WTC11 (cell line): ENCODE measurements around the gene TPRG1L. TPM values are rescaled to one million over a fixed set of nuclear protein-coding genes. Genes with fewer than 3 reads are reported as not detected.
"Not testable (repeated sequence)": the region's sequence is repeated elsewhere in the genome, so short reads cannot be mapped to it uniquely, and the experiment has no call there.

Experiments used
- ATAC-seq: fragments of 200-7000 bp; cut with Tn5 transposase; 2 replicates; pipeline ENCODE4 v1.10.0; 2021; ENCODE audit warnings: mild to moderate bottlenecking, moderate library complexity
- CTCF ChIA-PET: fragments of 300-600 bp; sonication (Branson Sonifier 250); formaldehyde crosslinking; loops from one replicate; lab custom pipeline; 2021; ENCODE audit warnings: antibody characterized with exemption; lab: Charles Lee
- POLR2A ChIA-PET: fragments of 350-600 bp; sonication (Branson Sonifier 250); formaldehyde crosslinking; loops from one replicate; lab custom pipeline; 2021; ENCODE audit warnings: antibody characterized with exemption; lab: Charles Lee
- DNase-seq: peaks from one replicate; pipeline ENCODE4 v3.0.0; 2021; ENCODE audit warnings: low spot score
- H3K27ac Mint-ChIP-seq: 2 replicates; pipeline ENCODE4 v1.8.0; 2021; ENCODE audit warnings: mixed read lengths
- H3K27me3 Mint-ChIP-seq: 2 replicates; pipeline ENCODE4 v1.8.0; 2021; ENCODE audit warnings: low read depth, mild to moderate bottlenecking, moderate library complexity, mixed read lengths
- H3K36me3 Mint-ChIP-seq: 2 replicates; pipeline ENCODE4 v1.8.0; 2021; ENCODE audit warnings: mixed read lengths
- H3K4me1 Mint-ChIP-seq: 2 replicates; pipeline ENCODE4 v1.8.0; 2022; ENCODE audit warnings: mixed read lengths
- H3K4me3 Mint-ChIP-seq: 2 replicates; pipeline ENCODE4 v1.8.0; 2021; ENCODE audit warnings: mild to moderate bottlenecking, moderate library complexity, mixed read lengths
- H3K9me3 Mint-ChIP-seq: 2 replicates; pipeline ENCODE4 v1.8.0; 2021; ENCODE audit warnings: mixed read lengths
- CBFB ChIP-seq: sonication (generic); formaldehyde crosslinking; IDR thresholded peaks from 2 replicates; pipeline ENCODE4 v1.8.1; 2022; ENCODE audit warnings: mild to moderate bottlenecking, low read depth, missing genetic modification reagents
- CREB1 ChIP-seq: sonication (generic); formaldehyde crosslinking; IDR thresholded peaks from 2 replicates; pipeline ENCODE4 v1.8.0; 2023; ENCODE audit warnings: mild to moderate bottlenecking, missing genetic modification reagents
- E2F5 ChIP-seq: sonication (generic); formaldehyde crosslinking; IDR thresholded peaks from 2 replicates; pipeline ENCODE4 v1.8.1; 2022; ENCODE audit warnings: mild to moderate bottlenecking, moderate library complexity, missing genetic modification reagents
- ELF4 ChIP-seq: sonication (generic); formaldehyde crosslinking; IDR thresholded peaks from 2 replicates; pipeline ENCODE4 v1.8.1; 2022; ENCODE audit warnings: low read depth, mild to moderate bottlenecking, moderate library complexity, missing genetic modification reagents
- FOXJ3 ChIP-seq: sonication (generic); formaldehyde crosslinking; IDR thresholded peaks from 2 replicates; pipeline ENCODE4 v1.9.0; 2021; ENCODE audit warnings: missing genetic modification reagents, mild to moderate bottlenecking, borderline replicate concordance
- MYBL2 ChIP-seq: sonication (generic); formaldehyde crosslinking; IDR thresholded peaks from 2 replicates; pipeline ENCODE4 v1.8.1; 2023; ENCODE audit warnings: mild to moderate bottlenecking, moderate library complexity, missing genetic modification reagents
- NFATC4 ChIP-seq: fragments of 250-450 bp; sonication (Bioruptor Pico); IDR thresholded peaks from 2 replicates; pipeline ENCODE4 v1.9.0; 2021; ENCODE audit warnings: mild to moderate bottlenecking
- NFE2L1 ChIP-seq: sonication (generic); formaldehyde crosslinking; IDR thresholded peaks from 2 replicates; pipeline ENCODE4 v1.8.1; 2023; ENCODE audit warnings: missing genetic modification reagents
- NR1H2 ChIP-seq: sonication (generic); formaldehyde crosslinking; IDR thresholded peaks from 2 replicates; pipeline ENCODE4 v1.9.0; 2021; ENCODE audit warnings: mild to moderate bottlenecking, moderate library complexity, missing genetic modification reagents
- NR2C2 ChIP-seq: sonication (generic); formaldehyde crosslinking; IDR thresholded peaks from 2 replicates; pipeline ENCODE4 v1.8.0; 2022; ENCODE audit warnings: mild to moderate bottlenecking, missing genetic modification reagents
- OVOL2 ChIP-seq: fragments of 250-450 bp; sonication (Bioruptor Pico); IDR thresholded peaks from 2 replicates; pipeline ENCODE4 v1.9.0; 2021; ENCODE audit warnings: mild to moderate bottlenecking, borderline replicate concordance
- RELA ChIP-seq: sonication (generic); formaldehyde crosslinking; IDR thresholded peaks from 2 replicates; pipeline ENCODE4 v1.8.1; 2022; ENCODE audit warnings: missing genetic modification reagents, mild to moderate bottlenecking, borderline replicate concordance
- SMAD3 ChIP-seq: sonication (generic); formaldehyde crosslinking; IDR thresholded peaks from 2 replicates; pipeline ENCODE4 v1.8.0; 2022; ENCODE audit warnings: missing genetic modification reagents, mild to moderate bottlenecking, borderline replicate concordance
- STAT6 ChIP-seq: sonication (generic); formaldehyde crosslinking; conservative IDR thresholded peaks from 2 replicates; pipeline ENCODE4 v1.8.1; 2023; ENCODE audit warnings: mild to moderate bottlenecking, low read depth, missing genetic modification reagents, moderate library complexity
- TCF7 ChIP-seq: sonication (generic); formaldehyde crosslinking; IDR thresholded peaks from 2 replicates; pipeline ENCODE4 v1.8.0; 2022; ENCODE audit warnings: mild to moderate bottlenecking, low read depth, missing genetic modification reagents, moderate library complexity
- TEAD4 ChIP-seq: sonication (generic); formaldehyde crosslinking; IDR thresholded peaks from 2 replicates; pipeline ENCODE4 v1.8.0; 2022; ENCODE audit warnings: mild to moderate bottlenecking, missing genetic modification reagents
- TP53 ChIP-seq: sonication (generic); formaldehyde crosslinking; IDR thresholded peaks from 2 replicates; pipeline ENCODE4 v1.8.1; 2023; ENCODE audit warnings: mild to moderate bottlenecking, missing genetic modification reagents
- ZNF317 ChIP-seq: sonication (generic); formaldehyde crosslinking; IDR thresholded peaks from 2 replicates; pipeline ENCODE4 v1.8.1; 2023; ENCODE audit warnings: low read depth, mild to moderate bottlenecking, moderate library complexity, missing genetic modification reagents, borderline replicate concordance
- ZNF416 ChIP-seq: fragments of 250-450 bp; sonication (Bioruptor Pico); IDR thresholded peaks from 2 replicates; pipeline ENCODE4 v1.9.0; 2021; ENCODE audit warnings: mild to moderate bottlenecking, inconsistent platforms
- total RNA-seq: library from RNA; stranded (reverse); gene quantifications from 3 replicates; pipeline ENCODE4 v1.2.3, GENCODE V29; 2021
- TF ChIP-seq, protein P1 (sequence below): sonication (generic); formaldehyde crosslinking; IDR thresholded peaks from 2 replicates; pipeline ENCODE4 v1.8.0; 2022; ENCODE audit warnings: mild to moderate bottlenecking, missing genetic modification reagents
- TF ChIP-seq, protein P2 (sequence below): sonication (generic); formaldehyde crosslinking; IDR thresholded peaks from 2 replicates; pipeline ENCODE4 v1.8.0; 2022; ENCODE audit warnings: mild to moderate bottlenecking, missing genetic modification reagents
- TF ChIP-seq, protein P3 (sequence below): sonication (generic); formaldehyde crosslinking; IDR thresholded peaks from 2 replicates; pipeline ENCODE4 v1.8.1; 2023; ENCODE audit warnings: mild to moderate bottlenecking, moderate library complexity, missing genetic modification reagents
- TF ChIP-seq, protein P4 (sequence below): sonication (generic); formaldehyde crosslinking; IDR thresholded peaks from 2 replicates; pipeline ENCODE4 v1.8.1; 2023; ENCODE audit warnings: mild to moderate bottlenecking, missing genetic modification reagents, moderate library complexity

The TPRG1L gene
- total RNA-seq, 1 experiment from 2014 or later = 20.9 TPM

- H3K4me1 Mint-ChIP-seq, H3K36me3 Mint-ChIP-seq, DNase-seq, POLR2A ChIA-PET, H3K27me3 Mint-ChIP-seq, H3K4me3 Mint-ChIP-seq, H3K27ac Mint-ChIP-seq, H3K9me3 Mint-ChIP-seq, ATAC-seq: not testable (repeated sequence)
- CTCF ChIA-PET = interaction anchor here (1.2 to 1.6 kb wide), 2 partner anchors 11 to 13 kb away, joined by 3 to 5 read pairs; no protein-coding TSS in a partner anchor
These were observed 49.3 kb upstream of the TPRG1L start for GRCh38 chr1:3575515-3575914.

DNA sequence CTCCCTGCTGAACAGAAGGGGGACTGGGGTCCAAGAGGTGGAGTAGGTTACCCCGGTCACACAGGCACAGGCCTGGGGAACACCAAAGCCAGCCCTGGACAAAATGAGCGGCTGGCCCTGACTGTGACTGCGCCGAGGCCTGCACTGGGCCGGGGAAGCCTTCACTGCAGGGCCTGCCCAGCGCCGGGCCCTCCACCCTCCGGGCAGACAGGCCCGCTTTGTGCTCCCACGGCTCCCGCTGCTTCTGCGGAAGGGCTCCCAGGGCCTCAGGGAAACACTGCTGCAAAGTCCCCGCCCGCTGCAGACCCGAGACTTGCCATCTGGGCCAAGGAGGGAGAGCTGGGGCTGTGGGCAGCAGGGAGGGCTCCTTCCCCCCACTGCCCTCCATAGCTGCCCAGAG is 48.8 kb upstream of the TPRG1L start:
- no peak for ATAC-seq
- TF ChIP-seq TCF7 (no peak), E2F5 (CRISPR knock-in tag) (no peak), TEAD4 (CRISPR knock-in tag) (no peak), NR2C2 (CRISPR knock-in tag) (no peak), FOXJ3 (CRISPR knock-in tag) (no peak), RELA (CRISPR knock-in tag) (no peak), SMAD3 (CRISPR knock-in tag) (no peak), MYBL2 (CRISPR knock-in tag) (no peak), ZNF317 (CRISPR knock-in tag) (no peak), OVOL2 (CRISPR knock-in tag) (no peak), NFATC4 (CRISPR knock-in tag) (no peak)
- TF ChIP-seq, protein P1, sequence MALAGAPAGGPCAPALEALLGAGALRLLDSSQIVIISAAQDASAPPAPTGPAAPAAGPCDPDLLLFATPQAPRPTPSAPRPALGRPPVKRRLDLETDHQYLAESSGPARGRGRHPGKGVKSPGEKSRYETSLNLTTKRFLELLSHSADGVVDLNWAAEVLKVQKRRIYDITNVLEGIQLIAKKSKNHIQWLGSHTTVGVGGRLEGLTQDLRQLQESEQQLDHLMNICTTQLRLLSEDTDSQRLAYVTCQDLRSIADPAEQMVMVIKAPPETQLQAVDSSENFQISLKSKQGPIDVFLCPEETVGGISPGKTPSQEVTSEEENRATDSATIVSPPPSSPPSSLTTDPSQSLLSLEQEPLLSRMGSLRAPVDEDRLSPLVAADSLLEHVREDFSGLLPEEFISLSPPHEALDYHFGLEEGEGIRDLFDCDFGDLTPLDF (CRISPR knock-in tag) = no peak
- TF ChIP-seq, protein P2, sequence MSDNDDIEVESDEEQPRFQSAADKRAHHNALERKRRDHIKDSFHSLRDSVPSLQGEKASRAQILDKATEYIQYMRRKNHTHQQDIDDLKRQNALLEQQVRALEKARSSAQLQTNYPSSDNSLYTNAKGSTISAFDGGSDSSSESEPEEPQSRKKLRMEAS = no peak
- TF ChIP-seq, protein P3, sequence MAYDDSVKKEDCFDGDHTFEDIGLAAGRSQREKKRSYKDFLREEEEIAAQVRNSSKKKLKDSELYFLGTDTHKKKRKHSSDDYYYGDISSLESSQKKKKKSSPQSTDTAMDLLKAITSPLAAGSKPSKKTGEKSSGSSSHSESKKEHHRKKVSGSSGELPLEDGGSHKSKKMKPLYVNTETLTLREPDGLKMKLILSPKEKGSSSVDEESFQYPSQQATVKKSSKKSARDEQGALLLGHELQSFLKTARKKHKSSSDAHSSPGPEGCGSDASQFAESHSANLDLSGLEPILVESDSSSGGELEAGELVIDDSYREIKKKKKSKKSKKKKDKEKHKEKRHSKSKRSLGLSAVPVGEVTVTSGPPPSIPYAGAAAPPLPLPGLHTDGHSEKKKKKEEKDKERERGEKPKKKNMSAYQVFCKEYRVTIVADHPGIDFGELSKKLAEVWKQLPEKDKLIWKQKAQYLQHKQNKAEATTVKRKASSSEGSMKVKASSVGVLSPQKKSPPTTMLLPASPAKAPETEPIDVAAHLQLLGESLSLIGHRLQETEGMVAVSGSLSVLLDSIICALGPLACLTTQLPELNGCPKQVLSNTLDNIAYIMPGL = no peak
- TF ChIP-seq, protein P4, sequence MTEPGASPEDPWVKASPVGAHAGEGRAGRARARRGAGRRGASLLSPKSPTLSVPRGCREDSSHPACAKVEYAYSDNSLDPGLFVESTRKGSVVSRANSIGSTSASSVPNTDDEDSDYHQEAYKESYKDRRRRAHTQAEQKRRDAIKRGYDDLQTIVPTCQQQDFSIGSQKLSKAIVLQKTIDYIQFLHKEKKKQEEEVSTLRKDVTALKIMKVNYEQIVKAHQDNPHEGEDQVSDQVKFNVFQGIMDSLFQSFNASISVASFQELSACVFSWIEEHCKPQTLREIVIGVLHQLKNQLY = no peak
- POLR2A ChIA-PET = no interaction called here
- CTCF ChIA-PET = interaction anchor here (1.0 to 1.8 kb wide), 3 partner anchors 11 to 123 kb away, joined by 3 to 9 read pairs (median 5); no protein-coding TSS in a partner anchor
- no peak for DNase-seq
- Mint-ChIP-seq H3K36me3 (peaks cover 4% of the 10 kb centered on the region; the same call in 1 of the 2 replicates), H3K9me3 (no peaks in the 10 kb centered on the region), H3K27me3 (no peaks in the 10 kb centered on the region), H3K4me3 (no peak overlapping the region), H3K4me1 (no peaks in the 10 kb centered on the region), H3K27ac (no peak overlapping the region)

DNA sequence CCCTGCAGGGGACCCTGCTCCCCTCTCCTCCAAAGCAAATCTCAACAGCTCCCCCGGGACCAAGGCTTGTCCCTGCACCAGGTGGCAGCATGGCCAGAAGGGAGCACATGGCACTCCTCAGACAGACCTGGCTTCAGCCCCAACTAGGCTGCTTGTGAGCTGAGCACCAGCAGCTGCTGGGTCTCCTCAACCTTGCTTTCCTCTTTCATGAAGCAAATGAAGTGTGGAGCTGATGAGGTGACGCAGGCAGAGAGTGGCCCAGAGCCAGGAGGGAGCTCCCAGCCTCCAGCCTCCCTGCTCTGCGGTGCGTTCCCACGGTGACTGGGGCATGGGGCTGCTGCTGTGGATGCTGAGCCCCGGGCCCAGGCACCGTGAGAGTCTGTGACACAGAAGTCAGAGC is 47.5 kb upstream of the TPRG1L start:
- no peak for ATAC-seq
- Mint-ChIP-seq H3K27ac (no peak overlapping the region), H3K27me3 (no peaks in the 10 kb centered on the region), H3K4me1 (no peaks in the 10 kb centered on the region), H3K4me3 (no peak overlapping the region), H3K9me3 (no peaks in the 10 kb centered on the region), H3K36me3 (peaks cover 4% of the 10 kb centered on the region; the same call in 1 of the 2 replicates)
- ChIA-PET CTCF (interaction anchor here (0.5 to 1.9 kb wide), 10 partner anchors 10 to 124 kb away, joined by 3 to 11 read pairs (median 4); no protein-coding TSS in a partner anchor), POLR2A (no interaction called here)
- no peak for DNase-seq
- TF ChIP-seq NR2C2 (CRISPR knock-in tag) (no peak), CBFB (no peak), E2F5 (CRISPR knock-in tag) (no peak), CREB1 (CRISPR knock-in tag) (no peak), NR1H2 (CRISPR knock-in tag) (no peak), ELF4 (CRISPR knock-in tag) (no peak), STAT6 (CRISPR knock-in tag) (no peak), ZNF416 (no peak), NFE2L1 (CRISPR knock-in tag) (no peak), TP53 (CRISPR knock-in tag) (no peak)
